K562 (cell line): ENCODE data around the gene MADD. TPM values are rescaled to one million over a fixed set of nuclear protein-coding genes. Genes with fewer than 3 reads are reported as not detected.

Experiments
- ASH1L ChIP-seq: fragments of 450-650 bp; IDR thresholded peaks from 2 replicates; pipeline ENCODE4 v1.6.1; 2018; ENCODE audit warnings: borderline replicate concordance, mild to moderate bottlenecking, low read depth; ENCODE audit not compliant: partially characterized antibody
- BRD4 ChIP-seq: fragments of 200-600 bp; sonication (generic); IDR thresholded peaks from 2 replicates; pipeline ENCODE4 v1.6.1; 2017; ENCODE audit warnings: inconsistent platforms
- CREB3L1 ChIP-seq: fragments of 450-650 bp; IDR thresholded peaks from 2 replicates; pipeline ENCODE4 v1.6.1; 2014; ENCODE audit warnings: low read depth, mild to moderate bottlenecking, moderate library complexity, borderline replicate concordance
- E2F4 ChIP-seq: sonication (generic); formaldehyde crosslinking; IDR thresholded peaks from 2 replicates; pipeline ENCODE4 v1.8.0; 2022; ENCODE audit warnings: mild to moderate bottlenecking, low read depth, missing genetic modification reagents
- GTF2B ChIP-seq: IDR thresholded peaks from 2 replicates; pipeline ENCODE4 v1.6.1; 2011; ENCODE audit not compliant: insufficient read length; ENCODE audit errors: extremely low read depth
- ID3 ChIP-seq, 2 experiments: fragments of 250-450 bp in 1 of 2; fragments of 450-650 bp in 1 of 2; sonication (Bioruptor Pico) in 1 of 2; IDR thresholded peaks; 2 replicates each; pipeline versions ENCODE4 v1.6.1 to v1.8.0; 2016 to 2021; ENCODE audit warnings: mild to moderate bottlenecking in 2 of 2, moderate library complexity in 2 of 2, missing compliant biosample characterization in 1 of 2, missing genetic modification characterization in 1 of 2
- MAFK ChIP-seq: IDR thresholded peaks from 2 replicates; pipeline ENCODE4 v1.6.1; 2011; ENCODE audit warnings: low read length, improper control_type of control experiment
- MYC ChIP-seq, 2 experiments: fragments of 250-450 bp in 1 of 2; sonication (Bioruptor Pico) in 1 of 2; IDR thresholded peaks; 2 replicates each; pipeline versions ENCODE4 v1.5.1 to v1.6.1; 2012 to 2021; ENCODE audit warnings: low read depth in 2 of 2, borderline replicate concordance in 1 of 2, improper control_type of control experiment in 1 of 2, low read length in 1 of 2, mild to moderate bottlenecking in 1 of 2, moderate library complexity in 1 of 2
- NFATC3 ChIP-seq: fragments of 450-650 bp; IDR thresholded peaks from 2 replicates; pipeline ENCODE4 v1.6.1; 2017; ENCODE audit warnings: mild to moderate bottlenecking
- NRF1 ChIP-seq, 2 experiments: fragments of 450-650 bp; IDR thresholded peaks in 1 of 2; conservative IDR thresholded peaks in 1 of 2; 2 replicates each; pipeline ENCODE4 v1.6.1; 2014; ENCODE audit warnings: mild to moderate bottlenecking in 2 of 2
- POLR2B ChIP-seq: fragments of 450-650 bp; IDR thresholded peaks from 2 replicates; pipeline ENCODE4 v1.6.1; 2018; ENCODE audit warnings: low read depth; ENCODE audit not compliant: partially characterized antibody
- ZBTB11 ChIP-seq, 3 experiments: fragments of 200-800 bp in 1 of 3; fragments of 250-450 bp in 1 of 3; fragments of 450-650 bp in 1 of 3; sonication (Bioruptor Pico) in 1 of 3; sonication (Bioruptor generic) in 1 of 3; formaldehyde crosslinking in 1 of 3; IDR thresholded peaks; 2 replicates each; pipeline versions ENCODE4 v1.6.1 to v1.8.0; 2016 to 2022; ENCODE audit warnings: mild to moderate bottlenecking in 2 of 3, missing genetic modification characterization in 2 of 3, missing compliant biosample characterization in 1 of 3, moderate library complexity in 1 of 3
- ZBTB49 ChIP-seq: sonication (generic); formaldehyde crosslinking; IDR thresholded peaks from 2 replicates; pipeline ENCODE4 v1.8.0; 2022; ENCODE audit warnings: missing genetic modification reagents, mild to moderate bottlenecking, borderline replicate concordance
- ZNF584 ChIP-seq: fragments of 200-800 bp; sonication (Bioruptor generic); IDR thresholded peaks from 2 replicates; pipeline ENCODE4 v1.6.1; 2016; ENCODE audit warnings: low read depth, mild to moderate bottlenecking, missing genetic modification characterization, missing compliant biosample characterization
- polyA plus RNA-seq, 8 experiments: library from polyadenylated mRNA; depleted of rRNA in 4 of 8; stranded (reverse) in 5 of 8; unstranded in 3 of 8; fragments of >200 nt; fragmentation: Nextera tagmentation in 2 of 8; fragmentation: Illumina TruSeq in 1 of 8; extraction: Ambion mirVana in 2 of 8; extraction: Trizol in 1 of 8; gene quantifications; 2 replicates each; pipeline versions ENCODE4 v1.2.1 to v1.2.3, GENCODE V29; 2011 to 2014; ENCODE audit warnings: inconsistent platforms in 1 of 8, missing spikeins in 1 of 8
- total RNA-seq, 7 experiments: library from RNA; depleted of rRNA in 6 of 7; stranded (reverse); fragments of >200 nt in 6 of 7; fragmentation: Illumina TruSeq in 2 of 7; extraction: Trizol in 2 of 7; gene quantifications; 2 replicates each; pipeline versions ENCODE4 v1.2.1 to v1.2.3, GENCODE V29; 2011 to 2021; ENCODE audit warnings: low replicate concordance in 1 of 7

Gene MADD
- total and polyA plus RNA-seq, 9 of the 15 experiments (the other 6 are each of a cell fraction or from before 2014, with no cell fraction given), result 0.68 to 57.6 (median 33.6) TPM

GRCh38 chr11:47337229-47337924 is 67.4 kb downstream of the MADD start (continued):
- TF ChIP-seq CREB3L1 (no peak), ZNF584 (CRISPR knock-in tag) (no peak), ASH1L (no peak), MYC (IDR thresholded peaks at IDR 0.05; ENCODE audit: low read depth, low read length) (peak; percentile 30; the same call in 1 of the 2 replicates), MYC (CRISPR knock-in tag; IDR thresholded peaks at IDR 0.05; ENCODE audit: borderline replicate concordance, low read depth) (0 out of 2 replicates have a peak, but pooled peaks have one; percentile 21), MAFK (peak; percentile 57; the same call in 1 of the 2 replicates), ZBTB49 (CRISPR knock-in tag) (no peak), NRF1 (conservative IDR thresholded peaks at IDR 0.05 in 1 of 2, IDR thresholded peaks at IDR 0.05 in 1 of 2) (peak; percentile 85 to 88), ID3 (CRISPR knock-in tag; IDR thresholded peaks at IDR 0.05) (no peak), ID3 (tag; IDR thresholded peaks at IDR 0.05) (peak; percentile 31; the same call in 1 of the 2 replicates), E2F4 (CRISPR knock-in tag) (no peak), NFATC3 (no peak), POLR2B (no peak), GTF2B (no peak), ZBTB11 (CRISPR knock-in tag; IDR thresholded peaks at IDR 0.05) (no peak), BRD4 (no peak)
